GM23338 (cell line): ENCODE measurements around the gene MCM3. TPM values are rescaled to one million over a fixed set of nuclear protein-coding genes. Genes with fewer than 3 reads are reported as not detected.

Experiments
- ATAC-seq: fragments of 200-7000 bp; cut with Tn5 transposase; 3 replicates; pipeline ENCODE4 v1.9.1; 2020
- DNase-seq: peaks from one replicate; pipeline ENCODE4 v3.0.0-alpha.2; 2015; ENCODE audit warnings: low spot score
- H2AFZ ChIP-seq: fragments of 200-600 bp; sonication (generic); 2 replicates; pipeline ENCODE4 v1.8.0; 2016; ENCODE audit warnings: antibody characterized with exemption, mild to moderate bottlenecking, moderate library complexity
- H3F3A ChIP-seq: fragments of 200-600 bp; sonication (generic); replicated peaks from 2 replicates; pipeline ENCODE4 v1.8.0; 2017; ENCODE audit warnings: antibody characterized with exemption, mixed run types, low read depth
- H3K27ac ChIP-seq: fragments of 200-600 bp; sonication (generic); 2 replicates; pipeline ENCODE4 v1.6.1; 2016; ENCODE audit warnings: low read depth
- H3K27me3 ChIP-seq: fragments of 200-600 bp; sonication (generic); 2 replicates; pipeline ENCODE4 v1.8.0; 2016; ENCODE audit warnings: mild to moderate bottlenecking, mixed run types, moderate library complexity; ENCODE audit not compliant: insufficient read depth
- H3K36me3 ChIP-seq: fragments of 200-600 bp; sonication (generic); 2 replicates; pipeline ENCODE4 v1.8.0; 2016; ENCODE audit warnings: mild to moderate bottlenecking; ENCODE audit not compliant: insufficient read depth
- H3K4me1 ChIP-seq: fragments of 200-600 bp; sonication (generic); 2 replicates; pipeline ENCODE4 v1.8.0; 2016; ENCODE audit warnings: mild to moderate bottlenecking, moderate library complexity; ENCODE audit not compliant: insufficient read depth
- H3K4me2 ChIP-seq: fragments of 200-600 bp; sonication (generic); 2 replicates; pipeline ENCODE4 v1.7.1; 2017; ENCODE audit warnings: mixed run types
- H3K4me3 ChIP-seq: fragments of 200-600 bp; sonication (generic); 2 replicates; pipeline ENCODE4 v1.6.1; 2016; ENCODE audit warnings: mixed run types
- H3K79me2 ChIP-seq: fragments of 200-600 bp; sonication (generic); replicated peaks from 2 replicates; pipeline ENCODE4 v1.8.0; 2017; ENCODE audit warnings: mild to moderate bottlenecking; ENCODE audit not compliant: insufficient read depth
- H3K9me2 ChIP-seq: fragments of 200-600 bp; sonication (generic); 2 replicates; pipeline ENCODE4 v1.8.0; 2017; ENCODE audit not compliant: insufficient read depth
- H4K20me1 ChIP-seq: fragments of 200-600 bp; sonication (generic); replicated peaks from 2 replicates; pipeline ENCODE4 v1.8.0; 2017; ENCODE audit warnings: mild to moderate bottlenecking; ENCODE audit not compliant: insufficient read depth
- H3K27ac Mint-ChIP-seq: 2 replicates; pipeline ENCODE4 v1.8.0; 2020; ENCODE audit warnings: inconsistent platforms, mild to moderate bottlenecking, moderate library complexity, mixed read lengths
- H3K27me3 Mint-ChIP-seq: 3 replicates; pipeline ENCODE4 v1.8.0; 2022; ENCODE audit warnings: low read depth, mild to moderate bottlenecking, moderate library complexity, mixed read lengths, inconsistent platforms; ENCODE audit not compliant: insufficient read depth, poor library complexity
- H3K36me3 Mint-ChIP-seq: 3 replicates; pipeline ENCODE4 v1.8.0; 2021; ENCODE audit warnings: low read depth, mild to moderate bottlenecking, inconsistent platforms, moderate library complexity, mixed read lengths
- H3K4me1 Mint-ChIP-seq: 3 replicates; pipeline ENCODE4 v1.8.0; 2020; ENCODE audit warnings: mild to moderate bottlenecking, inconsistent platforms, mixed read lengths
- H3K4me3 Mint-ChIP-seq: 3 replicates; pipeline ENCODE4 v1.8.0; 2021; ENCODE audit warnings: moderate library complexity, mild to moderate bottlenecking, inconsistent platforms, mixed read lengths
- H3K9me3 Mint-ChIP-seq: 3 replicates; pipeline ENCODE4 v1.8.0; 2020; ENCODE audit warnings: moderate library complexity, mild to moderate bottlenecking, inconsistent platforms, mixed read lengths
- CREB1 ChIP-seq: fragments of 250-450 bp; sonication (Bioruptor Pico); IDR thresholded peaks from 2 replicates; pipeline ENCODE4 v1.5.0; 2020; ENCODE audit warnings: low read depth, mild to moderate bottlenecking, moderate library complexity
- JUNB ChIP-seq: IDR thresholded peaks from one replicate; pipeline ENCODE4 v1.6.1; 2016; ENCODE audit warnings: antibody characterized with exemption; ENCODE audit not compliant: unreplicated experiment
- NANOG ChIP-seq: IDR thresholded peaks from 2 replicates; pipeline ENCODE4 v1.6.1; 2016; ENCODE audit warnings: antibody characterized with exemption, borderline replicate concordance
- POLR2AphosphoS5 ChIP-seq: IDR thresholded peaks from 2 replicates; pipeline ENCODE4 v1.6.1; 2016; ENCODE audit warnings: antibody characterized with exemption, low read depth
- ZNF114 ChIP-seq: fragments of 250-450 bp; sonication (Bioruptor Pico); IDR thresholded peaks from 2 replicates; pipeline ENCODE4 v1.5.0; 2020; ENCODE audit warnings: mild to moderate bottlenecking, moderate library complexity
- ZNF331 ChIP-seq: fragments of 250-450 bp; sonication (Bioruptor Pico); IDR thresholded peaks from 2 replicates; pipeline ENCODE4 v1.5.0; 2020; ENCODE audit warnings: low read depth, mild to moderate bottlenecking, moderate library complexity
- polyA plus RNA-seq: library from polyadenylated mRNA; unstranded; fragments of >200 nt; fragmentation: Nextera tagmentation; extraction: Ambion mirVana; gene quantifications from 2 replicates; pipeline ENCODE4 v1.2.1, GENCODE V29; 2016
- total RNA-seq: library from RNA; depleted of rRNA; stranded (reverse); fragments of >200 nt; shearing (Covaris generic); gene quantifications from 2 replicates; pipeline ENCODE4 v1.2.3, GENCODE V29; 2014
- TF ChIP-seq, protein P1 (sequence below): IDR thresholded peaks from one replicate; pipeline ENCODE4 v1.6.1; 2018; ENCODE audit warnings: antibody characterized with exemption; ENCODE audit not compliant: unreplicated experiment
- TF ChIP-seq, protein P2 (sequence below): IDR thresholded peaks from 2 replicates; pipeline ENCODE4 v1.6.1; 2016; ENCODE audit warnings: antibody characterized with exemption
- TF ChIP-seq, protein P3 (sequence below), 2 experiments: fragments of 200-600 bp in 1 of 2; sonication (generic) in 1 of 2; conservative IDR thresholded peaks; 2 replicates each; pipeline versions ENCODE4 v1.5.1 to v1.6.1; 2016 to 2017; ENCODE audit warnings: antibody characterized with exemption in 2 of 2, low read depth in 2 of 2, mild to moderate bottlenecking in 2 of 2, moderate library complexity in 1 of 2

The MCM3 gene
- total and polyA plus RNA-seq, 2 experiments from 2014 or later, result 157 to 369 TPM

DNA sequence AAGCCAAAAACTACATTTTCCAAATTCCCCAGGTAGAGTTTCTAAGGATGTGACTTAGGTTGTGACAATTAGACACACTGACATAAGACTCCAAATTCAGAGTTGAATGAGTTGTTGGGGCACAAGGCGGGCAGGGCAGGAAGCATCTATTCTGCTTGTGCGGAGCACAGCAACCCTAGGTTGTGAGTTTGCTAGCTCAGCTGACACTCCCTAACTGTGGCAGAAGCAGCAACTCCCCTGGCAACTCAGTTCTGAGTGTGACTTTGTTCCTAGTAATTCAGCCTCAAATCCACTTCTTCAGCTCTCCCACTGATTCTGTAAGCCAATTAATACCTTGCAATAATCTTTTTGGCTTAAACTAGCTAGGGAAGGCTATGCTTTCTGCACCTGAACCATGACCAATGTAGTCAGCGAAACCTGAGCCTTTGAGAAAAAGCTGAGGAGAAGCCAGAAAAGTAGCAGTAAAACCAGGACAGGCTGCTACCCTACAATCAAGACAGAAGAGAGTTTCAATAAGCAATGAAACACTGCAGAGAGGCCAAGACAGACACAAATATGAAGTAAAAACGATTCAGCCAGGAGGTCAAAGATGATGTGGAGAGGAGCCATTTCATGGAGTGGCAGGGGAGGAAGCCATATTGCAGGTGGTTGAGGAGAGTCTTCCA is 47.4 kb upstream of the MCM3 start (continued):
- TF ChIP-seq, protein P1, sequence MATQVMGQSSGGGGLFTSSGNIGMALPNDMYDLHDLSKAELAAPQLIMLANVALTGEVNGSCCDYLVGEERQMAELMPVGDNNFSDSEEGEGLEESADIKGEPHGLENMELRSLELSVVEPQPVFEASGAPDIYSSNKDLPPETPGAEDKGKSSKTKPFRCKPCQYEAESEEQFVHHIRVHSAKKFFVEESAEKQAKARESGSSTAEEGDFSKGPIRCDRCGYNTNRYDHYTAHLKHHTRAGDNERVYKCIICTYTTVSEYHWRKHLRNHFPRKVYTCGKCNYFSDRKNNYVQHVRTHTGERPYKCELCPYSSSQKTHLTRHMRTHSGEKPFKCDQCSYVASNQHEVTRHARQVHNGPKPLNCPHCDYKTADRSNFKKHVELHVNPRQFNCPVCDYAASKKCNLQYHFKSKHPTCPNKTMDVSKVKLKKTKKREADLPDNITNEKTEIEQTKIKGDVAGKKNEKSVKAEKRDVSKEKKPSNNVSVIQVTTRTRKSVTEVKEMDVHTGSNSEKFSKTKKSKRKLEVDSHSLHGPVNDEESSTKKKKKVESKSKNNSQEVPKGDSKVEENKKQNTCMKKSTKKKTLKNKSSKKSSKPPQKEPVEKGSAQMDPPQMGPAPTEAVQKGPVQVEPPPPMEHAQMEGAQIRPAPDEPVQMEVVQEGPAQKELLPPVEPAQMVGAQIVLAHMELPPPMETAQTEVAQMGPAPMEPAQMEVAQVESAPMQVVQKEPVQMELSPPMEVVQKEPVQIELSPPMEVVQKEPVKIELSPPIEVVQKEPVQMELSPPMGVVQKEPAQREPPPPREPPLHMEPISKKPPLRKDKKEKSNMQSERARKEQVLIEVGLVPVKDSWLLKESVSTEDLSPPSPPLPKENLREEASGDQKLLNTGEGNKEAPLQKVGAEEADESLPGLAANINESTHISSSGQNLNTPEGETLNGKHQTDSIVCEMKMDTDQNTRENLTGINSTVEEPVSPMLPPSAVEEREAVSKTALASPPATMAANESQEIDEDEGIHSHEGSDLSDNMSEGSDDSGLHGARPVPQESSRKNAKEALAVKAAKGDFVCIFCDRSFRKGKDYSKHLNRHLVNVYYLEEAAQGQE, result no peak
- TF ChIP-seq JUNB (no peak), CREB1 (CRISPR knock-in tag) (no peak), ZNF331 (CRISPR knock-in tag) (no peak)
- TF ChIP-seq, protein P2, sequence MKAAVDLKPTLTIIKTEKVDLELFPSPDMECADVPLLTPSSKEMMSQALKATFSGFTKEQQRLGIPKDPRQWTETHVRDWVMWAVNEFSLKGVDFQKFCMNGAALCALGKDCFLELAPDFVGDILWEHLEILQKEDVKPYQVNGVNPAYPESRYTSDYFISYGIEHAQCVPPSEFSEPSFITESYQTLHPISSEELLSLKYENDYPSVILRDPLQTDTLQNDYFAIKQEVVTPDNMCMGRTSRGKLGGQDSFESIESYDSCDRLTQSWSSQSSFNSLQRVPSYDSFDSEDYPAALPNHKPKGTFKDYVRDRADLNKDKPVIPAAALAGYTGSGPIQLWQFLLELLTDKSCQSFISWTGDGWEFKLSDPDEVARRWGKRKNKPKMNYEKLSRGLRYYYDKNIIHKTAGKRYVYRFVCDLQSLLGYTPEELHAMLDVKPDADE, result no peak
- TF ChIP-seq, protein P3, sequence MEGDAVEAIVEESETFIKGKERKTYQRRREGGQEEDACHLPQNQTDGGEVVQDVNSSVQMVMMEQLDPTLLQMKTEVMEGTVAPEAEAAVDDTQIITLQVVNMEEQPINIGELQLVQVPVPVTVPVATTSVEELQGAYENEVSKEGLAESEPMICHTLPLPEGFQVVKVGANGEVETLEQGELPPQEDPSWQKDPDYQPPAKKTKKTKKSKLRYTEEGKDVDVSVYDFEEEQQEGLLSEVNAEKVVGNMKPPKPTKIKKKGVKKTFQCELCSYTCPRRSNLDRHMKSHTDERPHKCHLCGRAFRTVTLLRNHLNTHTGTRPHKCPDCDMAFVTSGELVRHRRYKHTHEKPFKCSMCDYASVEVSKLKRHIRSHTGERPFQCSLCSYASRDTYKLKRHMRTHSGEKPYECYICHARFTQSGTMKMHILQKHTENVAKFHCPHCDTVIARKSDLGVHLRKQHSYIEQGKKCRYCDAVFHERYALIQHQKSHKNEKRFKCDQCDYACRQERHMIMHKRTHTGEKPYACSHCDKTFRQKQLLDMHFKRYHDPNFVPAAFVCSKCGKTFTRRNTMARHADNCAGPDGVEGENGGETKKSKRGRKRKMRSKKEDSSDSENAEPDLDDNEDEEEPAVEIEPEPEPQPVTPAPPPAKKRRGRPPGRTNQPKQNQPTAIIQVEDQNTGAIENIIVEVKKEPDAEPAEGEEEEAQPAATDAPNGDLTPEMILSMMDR (conservative IDR thresholded peaks at IDR 0.05; ENCODE audit: low read depth in 2 of 2), result no peak

DNA sequence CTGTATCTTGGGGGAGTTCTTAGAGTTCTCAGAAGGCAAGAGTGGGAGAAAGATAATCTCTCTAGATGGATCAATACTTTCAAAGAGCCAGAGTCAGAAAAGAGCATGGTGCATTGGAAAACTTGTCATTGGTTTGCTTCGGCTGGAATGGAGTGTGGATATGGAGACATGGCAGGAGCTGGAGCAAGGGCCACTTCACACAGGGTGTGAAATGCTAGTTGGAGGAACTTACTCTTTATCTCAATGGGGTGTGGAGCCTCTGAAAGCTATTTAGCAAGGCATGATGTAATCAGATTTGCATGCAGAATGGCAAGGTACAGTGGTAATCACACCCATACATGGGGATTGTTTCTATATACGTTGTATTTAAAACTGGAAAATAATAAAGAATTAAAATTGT is 45.9 kb upstream of the MCM3 start:
- DNase-seq (no peak), ATAC-seq (no peak)
- Histone ChIP-seq H3K4me1 (peaks cover 18% of the 10 kb centered on the region), H3K36me3 (no peaks in the 10 kb centered on the region), H2AFZ (peak overlapping the region; percentile 90; the same call in 1 of the 2 replicates), H3K27me3 (no peaks in the 10 kb centered on the region), H3K9me2 (0 out of 2 replicates have a peak, but pooled peaks cover 8% of the 10 kb centered on the region), H3K27ac (no peak overlapping the region), H3K79me2 (no peaks in the 10 kb centered on the region), H3K4me3 (no peak overlapping the region), H3F3A (0 out of 2 replicates have a peak, but pooled peaks cover 4% of the 10 kb centered on the region), H4K20me1 (no peaks in the 10 kb centered on the region), H3K4me2 (no peak overlapping the region)
- H3K9me3 Mint-ChIP-seq, result 0 out of 3 replicates have a peak, but pooled peaks cover 2% of the 10 kb centered on the region
- H3K4me3 Mint-ChIP-seq, result no peak overlapping the region
- no peaks in the 10 kb centered on the region; the same call in 2 of the 3 replicates for H3K36me3 Mint-ChIP-seq
- H3K27ac Mint-ChIP-seq, result peak overlapping the region; percentile 12
- H3K4me1 Mint-ChIP-seq, result peaks cover 30% of the 10 kb centered on the region
- peaks cover 1% of the 10 kb centered on the region for H3K27me3 Mint-ChIP-seq
- no peak for TF ChIP-seq NANOG
- TF ChIP-seq POLR2AphosphoS5, result no peak
- TF ChIP-seq ZNF114, result no peak
- TF ChIP-seq JUNB, result no peak
- TF ChIP-seq, protein P1, result no peak
